ENCODE data around the gene SLF2.

The SLF2 gene

DNA sequence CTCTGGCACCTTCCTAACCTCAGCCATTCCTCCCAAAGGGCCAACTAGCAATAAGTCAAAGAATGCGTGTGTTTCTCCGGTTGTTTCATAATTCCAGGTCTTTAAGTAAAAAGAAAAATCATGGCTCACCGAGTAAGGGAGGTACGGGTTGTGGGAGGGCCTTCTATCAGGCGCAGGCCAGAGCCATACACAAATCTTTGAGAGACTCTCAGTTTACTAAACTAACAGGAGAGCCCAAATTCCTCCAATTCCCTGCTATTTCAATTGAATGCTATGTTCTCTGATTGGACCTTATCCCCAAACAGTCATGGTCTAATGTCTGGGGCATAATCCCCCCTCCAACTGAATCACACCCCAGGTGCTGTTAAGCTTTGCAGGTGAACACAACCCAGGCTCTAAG, 26.2 kb upstream of the SLF2 start:
- no peak overlapping the region for H3K9ac ChIP-seq (ENCODE audit: low read length)
- no peak overlapping the region for H3K27ac ChIP-seq (ENCODE audit: low read depth, low read length)
- H3K23ac ChIP-seq (ENCODE audit: low read length) = no peak overlapping the region
- no peaks in the 10 kb centered on the region for H3K36me3 ChIP-seq (ENCODE audit: control insufficient read depth in 1 of 2, insufficient read depth in 2 of 2, low read length in 2 of 2)
- no peaks in the 10 kb centered on the region for H3K9me3 ChIP-seq (ENCODE audit: insufficient read depth, low read depth, low read length)
- no peak overlapping the region for H2AFZ ChIP-seq (ENCODE audit: insufficient read depth, low read length, poor library complexity)
- H3K4me2 ChIP-seq (ENCODE audit: low read length) = no peak overlapping the region
- H3K14ac ChIP-seq (ENCODE audit: low read length) = no peak overlapping the region
- H2BK5ac ChIP-seq (ENCODE audit: low read depth, low read length, poor library complexity) = no peak overlapping the region
- no peaks in the 10 kb centered on the region for H3K79me1 ChIP-seq (ENCODE audit: low read length)
- peaks cover 5 to 6% of the 10 kb centered on the region in 2 experiments for H3K4me1 ChIP-seq (ENCODE audit: control insufficient read depth in 1 of 2, insufficient read depth in 2 of 2, low read length in 2 of 2)
- no peaks in the 10 kb centered on the region for H3K79me2 ChIP-seq (ENCODE audit: control insufficient read depth, insufficient read depth, low read length, poor library complexity)
- H3K18ac ChIP-seq (ENCODE audit: low read length) = no peak overlapping the region
- no peak overlapping the region for H3K4ac ChIP-seq (ENCODE audit: low read depth, low read length)
- H4K91ac ChIP-seq (ENCODE audit: low read depth, low read length) = no peak overlapping the region
- no CpG with 5 or more reads among the region's 5 CpGs for WGBS (ENCODE audit: extremely low coverage, insufficient coverage, insufficient read length)
- DNase-seq = no peak
- no peak overlapping the region for H2BK120ac ChIP-seq (ENCODE audit: insufficient read depth, low read length, poor library complexity)
- H2AK5ac ChIP-seq (ENCODE audit: low read length) = no peak overlapping the region
- H3K4me3 ChIP-seq (ENCODE audit: low read depth, low read length) = no peak overlapping the region
- no peaks in the 10 kb centered on the region for H3K27me3 ChIP-seq (ENCODE audit: insufficient read depth, low read length)
- no peak overlapping the region for H2BK12ac ChIP-seq (ENCODE audit: low read length)
- no peak overlapping the region for H4K8ac ChIP-seq (ENCODE audit: low read depth, low read length)
- no peak overlapping the region for H4K12ac ChIP-seq (ENCODE audit: low read depth, low read length)

DNA sequence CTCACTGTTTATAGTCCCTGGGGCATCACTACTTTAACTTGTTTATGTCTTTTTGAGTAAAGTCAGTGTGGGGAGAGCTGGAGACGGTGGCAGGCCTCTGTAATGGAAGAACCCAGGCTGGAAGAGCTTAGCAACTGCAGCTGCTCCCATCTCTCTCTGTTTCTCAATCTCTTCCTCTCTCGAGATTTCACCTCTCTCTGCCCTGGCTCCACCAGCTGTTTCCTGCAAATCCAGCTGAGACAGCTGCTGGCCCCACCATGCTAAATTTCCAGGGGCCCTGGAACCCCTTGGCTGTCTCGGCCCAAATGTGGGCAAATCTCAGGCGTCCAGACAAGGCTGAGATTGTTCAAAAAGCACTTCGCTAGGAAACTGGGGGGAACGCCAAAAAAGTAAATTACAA, 25.8 kb upstream of the SLF2 start:
- H3K36me3 ChIP-seq (ENCODE audit: control insufficient read depth in 1 of 2, insufficient read depth in 2 of 2, low read length in 2 of 2) = no peaks in the 10 kb centered on the region
- H3K9me3 ChIP-seq (ENCODE audit: insufficient read depth, low read depth, low read length) = no peaks in the 10 kb centered on the region
- H3K4ac ChIP-seq (ENCODE audit: low read depth, low read length) = no peak overlapping the region
- no peaks in the 10 kb centered on the region for H3K27me3 ChIP-seq (ENCODE audit: insufficient read depth, low read length)
- no peak overlapping the region for H2BK120ac ChIP-seq (ENCODE audit: insufficient read depth, low read length, poor library complexity)
- no peak overlapping the region for H3K4me3 ChIP-seq (ENCODE audit: low read depth, low read length)
- no peak overlapping the region for H4K91ac ChIP-seq (ENCODE audit: low read depth, low read length)
- H2AFZ ChIP-seq (ENCODE audit: insufficient read depth, low read length, poor library complexity) = no peak overlapping the region
- H3K4me2 ChIP-seq (ENCODE audit: low read length) = no peak overlapping the region
- no peaks in the 10 kb centered on the region for H3K79me2 ChIP-seq (ENCODE audit: control insufficient read depth, insufficient read depth, low read length, poor library complexity)
- no peak overlapping the region for H4K8ac ChIP-seq (ENCODE audit: low read depth, low read length)
- H4K12ac ChIP-seq (ENCODE audit: low read depth, low read length) = no peak overlapping the region
- no peak overlapping the region for H3K23ac ChIP-seq (ENCODE audit: low read length)
- H3K79me1 ChIP-seq (ENCODE audit: low read length) = no peaks in the 10 kb centered on the region
- H3K9ac ChIP-seq (ENCODE audit: low read length) = no peak overlapping the region
- DNase-seq = no peak
- WGBS (ENCODE audit: extremely low coverage, insufficient coverage, insufficient read length) = no CpG with 5 or more reads among the region's 6 CpGs
- no peak overlapping the region for H3K14ac ChIP-seq (ENCODE audit: low read length)
- H3K27ac ChIP-seq (ENCODE audit: low read depth, low read length) = no peak overlapping the region
- no peak overlapping the region for H2BK12ac ChIP-seq (ENCODE audit: low read length)
- no peak overlapping the region for H3K18ac ChIP-seq (ENCODE audit: low read length)
- peaks cover 5 to 6% of the 10 kb centered on the region in 2 experiments for H3K4me1 ChIP-seq (ENCODE audit: control insufficient read depth in 1 of 2, insufficient read depth in 2 of 2, low read length in 2 of 2)
- H2AK5ac ChIP-seq (ENCODE audit: low read length) = no peak overlapping the region
- H2BK5ac ChIP-seq (ENCODE audit: low read depth, low read length, poor library complexity) = no peak overlapping the region

DNA sequence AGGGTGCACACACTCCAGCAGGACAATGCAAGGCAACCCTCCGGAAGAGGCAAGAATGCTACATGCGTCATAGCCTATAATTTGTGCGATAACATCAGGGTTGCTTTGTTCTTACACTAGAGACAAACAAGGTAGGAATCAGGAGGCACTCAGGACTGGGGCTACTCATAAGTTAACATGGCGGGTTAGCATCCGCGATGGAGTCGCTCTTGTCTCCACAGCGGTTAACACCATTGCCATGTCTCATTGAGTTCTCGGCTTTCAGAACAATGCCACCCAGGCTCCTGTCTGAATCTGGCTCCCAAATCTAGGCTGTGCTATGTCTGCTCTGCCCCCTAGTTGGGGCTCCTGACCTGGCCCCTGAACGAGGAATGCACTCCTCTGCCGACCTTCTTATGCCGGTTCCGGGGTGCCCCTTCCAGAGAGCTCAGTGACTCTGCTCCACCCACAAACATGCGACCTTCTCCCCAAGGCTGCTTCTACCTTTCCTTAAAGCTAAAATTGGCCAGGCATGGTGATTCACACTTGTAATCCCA, 24.9 kb upstream of the SLF2 start:
- no CpG with 5 or more reads among the region's 14 CpGs for WGBS (ENCODE audit: extremely low coverage, insufficient coverage, insufficient read length)
- Histone ChIP-seq H3K27ac (ENCODE audit: low read depth, low read length) (no peak overlapping the region), H3K27me3 (ENCODE audit: insufficient read depth, low read length) (no peaks in the 10 kb centered on the region), H3K4me2 (ENCODE audit: low read length) (no peak overlapping the region), H2BK5ac (ENCODE audit: low read depth, low read length, poor library complexity) (no peak overlapping the region), H3K79me1 (ENCODE audit: low read length) (no peaks in the 10 kb centered on the region), H2AK5ac (ENCODE audit: low read length) (no peak overlapping the region), H3K4ac (ENCODE audit: low read depth, low read length) (no peak overlapping the region), H3K79me2 (ENCODE audit: control insufficient read depth, insufficient read depth, low read length, poor library complexity) (no peaks in the 10 kb centered on the region), H3K18ac (ENCODE audit: low read length) (no peak overlapping the region), H3K4me1 (ENCODE audit: control insufficient read depth in 1 of 2, insufficient read depth in 2 of 2, low read length in 2 of 2) (peaks cover 5 to 6% of the 10 kb centered on the region in 2 experiments), H3K9me3 (ENCODE audit: insufficient read depth, low read depth, low read length) (no peaks in the 10 kb centered on the region), H3K4me3 (ENCODE audit: low read depth, low read length) (no peak overlapping the region), H4K12ac (ENCODE audit: low read depth, low read length) (no peak overlapping the region), H2BK120ac (ENCODE audit: insufficient read depth, low read length, poor library complexity) (no peak overlapping the region), H3K9ac (ENCODE audit: low read length) (no peak overlapping the region), H3K23ac (ENCODE audit: low read length) (no peak overlapping the region), H2BK12ac (ENCODE audit: low read length) (no peak overlapping the region), H3K36me3 (ENCODE audit: control insufficient read depth in 1 of 2, insufficient read depth in 2 of 2, low read length in 2 of 2) (no peaks in the 10 kb centered on the region), H2AFZ (ENCODE audit: insufficient read depth, low read length, poor library complexity) (no peak overlapping the region), H4K8ac (ENCODE audit: low read depth, low read length) (no peak overlapping the region), H4K91ac (ENCODE audit: low read depth, low read length) (no peak overlapping the region), H3K14ac (ENCODE audit: low read length) (no peak overlapping the region)
- DNase-seq = peak; percentile 63 to 88

DNA sequence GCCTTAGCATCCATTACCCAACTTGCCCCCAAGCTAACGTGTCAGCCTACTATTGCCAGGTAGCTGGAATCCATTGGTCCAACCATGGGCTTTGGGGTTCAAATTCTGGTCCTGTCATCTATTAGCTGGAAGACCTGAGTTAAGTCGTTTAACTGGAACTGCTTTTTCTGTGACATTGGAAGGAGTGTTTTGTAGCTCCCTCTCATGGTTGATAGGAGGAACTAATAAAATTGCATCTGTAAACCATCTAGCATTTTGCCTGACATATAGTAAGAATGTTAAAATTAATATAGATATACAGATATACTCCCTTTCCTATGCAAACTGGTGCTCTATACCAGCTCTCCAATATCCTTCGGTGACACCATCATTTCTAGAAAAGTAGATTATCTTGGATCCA, 23.8 kb upstream of the SLF2 start:
- Histone ChIP-seq H3K9me3 (ENCODE audit: insufficient read depth, low read depth, low read length) (no peaks in the 10 kb centered on the region), H3K4me3 (ENCODE audit: low read depth, low read length) (no peak overlapping the region), H2BK120ac (ENCODE audit: insufficient read depth, low read length, poor library complexity) (no peak overlapping the region), H3K18ac (ENCODE audit: low read length) (no peak overlapping the region), H3K27ac (ENCODE audit: low read depth, low read length) (no peak overlapping the region), H3K79me2 (ENCODE audit: control insufficient read depth, insufficient read depth, low read length, poor library complexity) (no peaks in the 10 kb centered on the region), H3K9ac (ENCODE audit: low read length) (no peak overlapping the region), H4K91ac (ENCODE audit: low read depth, low read length) (no peak overlapping the region), H4K8ac (ENCODE audit: low read depth, low read length) (no peak overlapping the region), H3K27me3 (ENCODE audit: insufficient read depth, low read length) (no peaks in the 10 kb centered on the region), H4K12ac (ENCODE audit: low read depth, low read length) (no peak overlapping the region), H2BK5ac (ENCODE audit: low read depth, low read length, poor library complexity) (no peak overlapping the region), H3K4me2 (ENCODE audit: low read length) (no peak overlapping the region), H2AFZ (ENCODE audit: insufficient read depth, low read length, poor library complexity) (no peak overlapping the region), H3K4ac (ENCODE audit: low read depth, low read length) (no peak overlapping the region), H3K36me3 (ENCODE audit: control insufficient read depth in 1 of 2, insufficient read depth in 2 of 2, low read length in 2 of 2) (no peaks in the 10 kb centered on the region), H3K23ac (ENCODE audit: low read length) (no peak overlapping the region), H3K4me1 (ENCODE audit: control insufficient read depth in 1 of 2, insufficient read depth in 2 of 2, low read length in 2 of 2) (peaks cover 0 to under 1% of the 10 kb centered on the region in 2 experiments), H3K79me1 (ENCODE audit: low read length) (no peaks in the 10 kb centered on the region), H2BK12ac (ENCODE audit: low read length) (no peak overlapping the region), H2AK5ac (ENCODE audit: low read length) (no peak overlapping the region), H3K14ac (ENCODE audit: low read length) (no peak overlapping the region)
- peak in 1 of 2 donors; percentile 18 for DNase-seq
- no CpG with 5 or more reads among the region's 3 CpGs for WGBS (ENCODE audit: extremely low coverage, insufficient coverage, insufficient read length)
